Fibroblast of the aortic adventitia (primary cell): ENCODE results near the gene PEX6. TPM values are rescaled to one million over a fixed set of nuclear protein-coding genes. Genes with fewer than 3 reads are reported as not detected.
"Not testable (repeated sequence)": the region's sequence is repeated elsewhere in the genome, so short reads cannot be mapped to it uniquely, and the experiment has no call there.

ENCODE experiments used
- DNase-seq: peaks from one replicate; pipeline ENCODE4 v3.0.0-alpha.2; 2010; ENCODE audit warnings: low read depth
- H3K4me3 ChIP-seq: 2 replicates; pipeline ENCODE4 v1.5.1; 2011; ENCODE audit warnings: low read depth, mild to moderate bottlenecking, control low read depth, low read length, moderate library complexity
- CTCF ChIP-seq: IDR thresholded peaks from 2 replicates; pipeline ENCODE4 v1.5.1; 2011; ENCODE audit warnings: mild to moderate bottlenecking, low read length, control low read depth, inconsistent platforms; ENCODE audit not compliant: insufficient read depth
- total RNA-seq: library from RNA; depleted of rRNA; stranded (reverse); fragments of >200 nt; gene quantifications from 2 replicates; pipeline ENCODE4 v1.2.3, GENCODE V29; 2012; ENCODE audit warnings: low replicate concordance

The PEX6 gene
- total RNA-seq, 1 donor: 19.3 TPM

- TF ChIP-seq CTCF: no peak
- peak overlapping the region; percentile 55 for H3K4me3 ChIP-seq
- no peak for DNase-seq
Measured at GRCh38 chr6:42961020-42961470, 17.9 kb downstream of the PEX6 start.

- TF ChIP-seq CTCF: no peak
- peak within 1 kb of the TSS; percentile 55 for H3K4me3 ChIP-seq
- DNase-seq: no peak
Measured at GRCh38 chr6:42960243-42961019, 18.6 kb downstream of the PEX6 start, which contains the start of gene GNMT. Gene GNMT (plus strand): TSS chr6:42960754. CDS start chr6:42960768, 14 bp downstream.

- no peak for TF ChIP-seq CTCF
- H3K4me3 ChIP-seq: peak overlapping the region; percentile 55
- DNase-seq: no peak
Measured at GRCh38 chr6:42959917-42960242, 19.1 kb downstream of the PEX6 start.

- TF ChIP-seq CTCF: no peak
- DNase-seq: no peak
- no peak overlapping the region for H3K4me3 ChIP-seq
Measured at GRCh38 chr6:42958125-42958524, 20.9 kb downstream of the PEX6 start.

GRCh38 chr6:42954405-42954804, 24.6 kb downstream of the PEX6 start:
- not testable (repeated sequence) for DNase-seq, H3K4me3 ChIP-seq

- no peak for TF ChIP-seq CTCF
- no peak overlapping the region for H3K4me3 ChIP-seq
- no peak for DNase-seq
Measured at GRCh38 chr6:42952389-42952788, 26.6 kb downstream of the PEX6 start.

GRCh38 chr6:42947950-42948349, 31.0 kb downstream of the PEX6 start:
- peak; percentile 25 for DNase-seq
- no peak overlapping the region for H3K4me3 ChIP-seq
- no peak for TF ChIP-seq CTCF
